Stimulated activated CD4-positive, alpha-beta T cell treated with anti-CD3 and anti-CD28 coated beads, TNF-alpha, amount 100 ng/mL, for 48 hours (primary cell): ENCODE data around the gene SNORC.
A peak's percentile ranks its signal among the peaks of the same experiment; 100 is the strongest.
"Not testable (repeated sequence)": the region's sequence is repeated elsewhere in the genome, so short reads cannot be mapped to it uniquely, and the experiment has no call there.

Experiments used
- DNase-seq, 3 donors: peaks; one replicate each; pipeline ENCODE4 v3.0.0-alpha.2; 2020; ENCODE audit warnings: low read depth in 3 of 3

The SNORC gene

DNA sequence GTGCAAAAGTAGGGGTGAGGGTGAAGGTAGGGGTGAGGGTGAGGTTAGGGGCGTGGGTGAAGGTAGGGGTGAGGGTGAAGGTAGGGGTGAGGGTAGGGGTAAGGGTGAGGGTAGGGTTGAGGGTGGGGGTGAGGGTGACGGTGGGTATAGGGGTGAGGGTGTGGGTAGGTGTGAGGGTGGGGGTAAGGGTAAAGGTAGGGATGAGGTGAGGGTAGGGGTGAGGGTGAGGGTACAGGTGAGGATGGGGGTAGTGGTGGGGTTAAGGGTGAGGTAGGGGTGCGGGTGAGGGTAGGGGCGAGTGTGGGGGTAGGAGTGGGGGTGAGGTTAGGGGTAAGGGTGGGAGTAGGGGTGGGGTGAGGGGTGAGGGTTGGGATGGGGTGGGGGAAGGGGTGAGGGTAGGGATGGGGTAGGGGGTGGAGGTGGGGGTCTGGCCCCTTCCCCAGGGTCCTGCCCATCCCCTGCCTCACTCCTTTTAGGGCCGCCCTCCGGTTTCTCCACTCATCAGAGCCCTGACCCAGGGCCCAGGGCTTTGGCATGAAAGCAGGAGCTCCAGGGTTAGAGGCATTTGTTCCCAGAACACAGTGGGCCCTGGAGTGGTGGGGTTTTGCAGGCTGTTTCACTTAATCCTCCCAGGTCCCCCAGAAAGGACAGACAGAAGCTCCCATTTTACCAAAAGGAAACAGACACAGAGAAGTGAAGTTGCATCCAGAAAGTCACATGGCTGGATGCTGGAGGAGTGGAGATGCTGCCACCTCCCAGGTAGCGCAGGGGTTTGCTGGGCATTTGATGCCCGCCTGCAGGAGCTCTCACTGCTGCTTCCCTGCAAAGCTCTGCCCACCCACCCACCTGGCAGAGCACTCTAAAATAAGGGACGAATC lies 26.9 kb downstream of the SNORC start:
- no peak for DNase-seq

DNA sequence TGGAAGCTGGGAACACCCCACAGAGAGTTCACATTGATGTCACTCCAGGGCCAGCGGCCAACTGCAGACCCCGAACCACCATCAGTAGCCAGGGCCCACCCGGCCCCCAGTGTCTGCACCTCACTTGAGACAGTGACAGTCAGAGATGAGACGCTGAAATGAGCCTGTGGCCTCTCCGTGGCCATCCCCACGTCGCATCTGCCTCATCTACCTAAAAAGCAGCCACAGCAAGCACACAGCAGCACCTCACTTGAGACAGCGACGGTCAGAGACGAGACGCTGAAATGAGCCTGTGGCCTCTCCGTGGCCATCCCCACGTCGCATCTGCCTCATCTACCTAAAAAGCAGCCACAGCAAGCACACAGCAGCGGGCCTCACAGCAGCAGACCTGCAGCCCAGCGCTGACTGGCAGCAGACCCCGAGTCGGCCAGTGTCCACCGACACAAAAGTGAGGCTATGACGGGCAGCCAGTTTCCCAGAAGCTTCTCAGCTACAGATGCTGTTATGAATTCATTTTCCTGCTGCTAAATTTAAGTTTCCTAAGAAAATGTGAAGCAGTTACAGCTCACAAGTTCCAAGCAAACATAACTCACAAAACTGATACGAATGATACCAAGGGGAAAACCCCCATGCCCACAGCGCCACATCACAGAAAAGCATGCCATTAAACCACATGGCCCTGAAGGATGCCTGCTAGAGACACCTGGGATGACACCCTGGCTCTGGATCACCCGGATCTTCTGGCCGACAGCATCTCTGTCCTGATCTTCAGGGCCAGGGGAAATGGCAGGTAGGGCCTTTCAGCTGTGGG lies 27.7 kb downstream of the SNORC start:
- DNase-seq, result peak; percentile 39 to 71 (median 44)

DNA sequence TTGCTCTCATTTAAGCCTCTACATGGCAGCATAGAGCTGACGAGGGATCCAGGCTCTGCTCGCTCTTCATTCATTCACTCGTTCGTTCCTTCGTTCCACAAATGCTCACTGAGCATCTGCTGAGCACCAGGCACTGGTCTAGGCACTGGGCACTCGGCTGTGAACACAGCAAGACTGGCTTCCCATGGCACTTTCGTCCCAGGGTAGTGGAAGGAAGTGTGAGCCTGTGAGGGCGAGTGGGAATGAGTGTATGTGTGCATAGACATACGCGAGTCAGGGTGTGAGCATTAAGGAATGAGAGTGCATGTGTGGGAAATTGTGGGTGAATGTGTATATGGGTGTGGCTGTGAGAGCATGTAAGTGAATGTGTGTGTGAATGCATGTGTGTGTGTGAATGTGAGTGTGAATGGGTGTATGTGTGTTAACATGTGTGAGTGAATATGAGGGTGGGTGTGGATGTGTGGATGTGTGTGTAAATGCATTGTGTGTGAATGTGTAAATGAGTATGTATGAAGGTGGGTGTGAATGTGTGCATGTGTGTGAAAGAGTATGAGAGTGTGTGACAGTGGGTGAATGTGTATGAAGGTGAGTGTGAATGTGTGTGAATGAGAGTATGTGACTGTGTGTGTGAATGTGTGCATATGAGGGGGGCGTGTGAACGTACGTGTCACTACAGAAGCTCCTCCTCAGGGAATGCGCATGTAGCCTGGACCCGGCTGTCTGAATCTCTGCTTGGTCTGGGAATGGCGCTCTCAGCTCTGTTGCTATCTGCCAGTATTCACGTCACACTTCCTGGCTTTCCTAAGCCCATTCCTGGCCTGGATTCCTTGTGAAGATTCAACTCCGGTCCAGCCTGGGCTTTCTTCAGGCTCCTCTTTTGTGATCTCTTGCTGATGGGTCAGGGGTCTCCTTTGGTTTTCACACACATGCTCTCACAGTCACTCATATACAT lies 28.8 kb downstream of the SNORC start:
- no peak for DNase-seq

DNA sequence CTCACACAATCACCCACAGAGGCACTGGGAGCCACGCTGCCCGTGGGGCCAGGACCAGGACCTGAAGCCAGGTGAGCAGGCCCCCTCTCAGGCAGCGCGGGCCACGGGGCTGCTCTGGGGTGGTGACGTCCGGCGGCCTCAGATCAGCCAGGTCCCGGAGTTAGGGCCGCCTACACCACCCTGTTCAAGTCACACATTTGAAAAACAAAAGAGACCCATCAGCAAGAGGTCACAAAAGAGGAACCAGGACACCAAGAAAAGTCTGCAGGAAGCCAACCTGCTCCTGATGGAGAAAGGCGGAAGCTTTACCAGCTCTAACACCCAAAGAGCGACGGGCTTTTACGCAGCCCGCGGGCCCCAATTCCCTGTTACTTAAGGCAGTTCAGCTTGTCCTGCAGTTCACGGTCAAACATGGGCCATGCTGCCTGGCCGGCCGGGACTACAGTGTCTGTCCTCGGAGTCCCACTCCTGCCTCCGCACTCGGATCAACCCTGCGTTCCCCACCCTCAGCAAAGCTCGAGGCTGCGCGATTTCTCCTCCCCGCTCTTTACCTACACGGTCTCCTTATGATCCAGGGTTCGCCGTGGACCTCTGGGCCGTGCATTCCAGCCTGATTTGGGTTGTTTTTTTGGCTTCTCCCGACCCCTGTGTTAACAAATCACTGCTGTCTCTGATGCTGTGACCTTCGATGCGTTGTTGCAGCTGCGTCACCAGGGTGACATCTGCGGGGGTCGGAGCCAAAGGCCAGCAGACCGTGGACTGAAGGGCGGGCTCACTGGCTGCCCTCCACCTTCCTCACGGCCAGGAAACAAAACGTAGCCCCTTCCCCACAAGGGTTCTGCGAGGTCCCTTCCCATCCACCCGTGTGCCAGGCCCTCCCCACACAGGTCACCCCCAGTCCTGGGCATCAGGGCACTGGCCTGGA lies 31.0 kb downstream of the SNORC start:
- DNase-seq, result no peak

DNA sequence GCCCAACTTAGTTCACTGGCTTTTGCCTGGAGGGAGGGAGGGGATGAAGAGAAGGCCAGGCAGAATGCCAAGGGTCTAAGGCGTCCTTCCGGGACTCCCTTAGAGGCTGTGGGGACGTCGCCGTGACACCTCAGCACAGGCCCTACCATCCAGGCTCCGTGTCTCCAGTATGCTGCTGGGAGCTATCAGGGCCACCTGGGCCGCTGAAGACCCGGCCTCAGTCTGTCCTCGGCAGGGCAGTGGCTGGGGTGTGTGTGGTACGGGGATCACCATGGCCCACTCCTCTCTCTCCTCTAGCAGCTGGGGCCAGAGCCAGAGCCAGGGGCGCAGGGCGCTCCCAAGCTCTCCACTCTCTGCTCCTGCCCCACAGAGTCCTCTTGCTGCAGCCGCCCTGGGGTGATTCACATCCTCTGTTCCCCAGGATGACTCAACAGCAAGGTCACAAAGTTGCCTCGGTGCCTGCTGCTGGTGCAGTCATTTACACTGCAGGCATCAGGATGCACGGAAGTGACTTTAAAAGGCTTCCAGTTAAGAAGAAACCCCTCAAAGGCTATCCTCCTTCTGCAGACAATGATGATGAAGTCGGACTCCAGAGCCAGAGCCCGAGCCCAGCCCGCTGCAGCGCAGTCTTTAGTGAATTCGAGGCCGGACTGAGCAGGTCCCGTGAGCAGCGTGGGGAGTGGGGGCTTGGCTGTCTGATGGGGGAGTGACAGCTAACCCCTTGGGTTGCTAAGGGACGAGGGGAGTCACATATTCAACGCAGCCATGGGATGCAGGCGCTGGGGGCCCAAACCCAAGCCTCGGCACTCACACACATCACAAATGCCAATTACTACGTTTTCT lies 31.9 kb downstream of the SNORC start:
- DNase-seq, result peak; percentile 27 to 63 (median 44)

DNA sequence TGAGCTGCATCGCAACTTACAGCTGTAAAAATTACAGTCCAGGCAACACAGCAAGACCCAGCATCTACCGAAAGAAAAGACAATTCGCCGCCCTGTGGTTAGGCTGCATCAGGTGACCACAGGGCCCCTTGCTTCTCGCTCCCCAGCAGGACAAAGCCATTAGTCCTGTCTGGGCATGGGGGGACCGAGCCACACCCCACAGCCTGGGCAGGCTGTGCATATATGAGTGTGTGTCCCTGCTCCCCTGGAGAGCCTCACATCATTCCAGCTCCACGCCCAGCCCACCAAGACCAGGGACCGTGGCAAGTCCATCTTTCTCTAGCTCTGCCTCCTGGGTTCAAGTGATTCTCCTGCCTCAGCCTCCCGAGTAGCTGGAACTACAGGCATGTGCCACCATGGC lies 33.9 kb downstream of the SNORC start:
- no peak for DNase-seq

DNA sequence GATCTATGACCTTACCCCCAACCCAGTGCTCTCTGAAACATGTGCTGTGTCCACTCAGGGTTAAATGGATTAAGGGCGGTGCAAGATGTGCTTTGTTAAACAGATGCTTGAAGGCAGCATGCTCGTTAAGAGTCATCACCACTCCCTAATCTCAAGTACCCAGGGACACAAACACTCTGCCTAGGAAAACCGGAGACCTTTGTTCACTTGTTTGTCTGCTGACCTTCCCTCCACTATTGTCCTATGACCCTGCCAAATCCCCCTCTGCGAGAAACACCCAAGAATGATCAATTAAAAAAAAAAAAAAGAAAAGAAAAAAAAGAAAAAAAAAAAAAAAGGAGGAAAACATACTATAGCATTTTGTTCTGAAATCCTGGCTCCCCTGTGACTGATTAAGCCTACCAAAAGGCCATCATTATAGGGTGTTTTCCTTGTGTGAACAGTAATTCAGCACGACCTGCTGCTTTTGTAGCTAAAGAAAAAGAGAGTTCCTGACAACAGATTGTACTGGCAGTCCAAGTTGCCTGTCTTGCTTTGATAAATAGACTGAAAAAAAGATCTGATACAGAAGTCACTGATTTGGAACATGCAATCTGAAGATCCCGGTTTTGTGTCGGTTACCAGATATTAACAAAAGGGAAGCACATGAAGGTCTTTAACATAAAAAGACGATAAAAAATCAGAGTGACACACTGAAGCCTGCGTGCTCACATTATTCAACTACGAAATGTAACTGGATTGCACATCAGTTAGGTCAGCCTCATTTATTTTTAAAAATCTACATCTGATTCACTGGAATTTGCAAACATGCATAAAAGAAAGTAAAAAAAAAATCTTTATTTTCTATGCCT lies 37.0 kb downstream of the SNORC start:
- not testable (repeated sequence) for DNase-seq

DNA sequence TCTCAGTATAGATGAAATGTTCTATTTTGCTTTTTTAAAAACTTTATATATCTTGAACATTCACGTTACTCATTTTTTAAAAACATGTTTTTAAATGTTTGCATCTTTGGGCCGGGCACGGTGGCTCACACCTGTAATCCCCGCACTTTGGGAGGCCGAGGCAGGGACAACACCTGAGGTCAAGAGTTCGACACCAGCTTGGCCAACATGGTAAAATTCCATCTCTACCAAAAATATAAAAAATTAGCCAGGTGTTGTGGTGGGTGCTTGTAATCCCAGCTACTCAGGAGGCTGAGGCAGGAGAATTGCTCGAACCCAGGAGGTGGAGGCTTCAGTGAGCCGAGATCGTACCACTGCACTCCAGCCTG lies 37.6 kb downstream of the SNORC start:
- DNase-seq, result not testable (repeated sequence)

DNA sequence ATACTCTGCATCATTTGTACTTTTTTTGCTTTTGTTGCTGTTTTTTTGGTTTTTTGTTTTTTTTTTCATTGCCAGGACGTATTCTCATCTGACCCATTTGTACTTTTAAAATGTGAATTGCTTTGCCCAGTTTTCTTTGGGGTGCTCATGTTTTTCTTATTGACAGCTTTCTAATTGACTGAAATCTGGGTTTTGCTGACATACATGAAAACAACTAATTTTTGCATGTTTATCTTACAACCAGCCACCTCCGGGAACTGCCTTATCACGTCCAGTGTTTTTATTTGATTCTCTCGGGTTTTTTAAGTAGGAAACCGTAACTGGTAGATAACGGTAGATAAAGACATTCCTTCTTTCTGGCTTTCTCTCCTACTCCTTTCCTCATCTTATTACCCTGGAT lies 38.6 kb downstream of the SNORC start:
- DNase-seq, result no peak

DNA sequence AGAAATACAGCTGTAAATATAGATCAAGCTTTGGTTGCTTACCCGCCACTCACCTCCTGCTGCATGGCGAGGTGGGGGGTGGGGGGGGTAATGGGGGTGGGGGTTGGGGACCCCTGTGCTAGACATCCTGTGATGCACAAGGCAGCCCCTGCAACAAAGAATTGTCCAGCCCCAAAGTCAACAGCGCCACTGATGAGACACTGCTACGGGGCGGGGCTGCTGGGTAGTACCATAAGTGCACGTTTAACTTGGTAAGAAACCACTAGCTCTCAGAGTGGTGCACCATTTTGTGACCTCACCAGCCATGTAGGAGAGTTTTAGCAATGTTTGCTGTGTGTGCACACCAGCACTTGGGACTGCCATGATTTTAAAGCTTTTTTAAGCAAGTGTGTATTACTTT lies 40.3 kb downstream of the SNORC start:
- no peak for DNase-seq

DNA sequence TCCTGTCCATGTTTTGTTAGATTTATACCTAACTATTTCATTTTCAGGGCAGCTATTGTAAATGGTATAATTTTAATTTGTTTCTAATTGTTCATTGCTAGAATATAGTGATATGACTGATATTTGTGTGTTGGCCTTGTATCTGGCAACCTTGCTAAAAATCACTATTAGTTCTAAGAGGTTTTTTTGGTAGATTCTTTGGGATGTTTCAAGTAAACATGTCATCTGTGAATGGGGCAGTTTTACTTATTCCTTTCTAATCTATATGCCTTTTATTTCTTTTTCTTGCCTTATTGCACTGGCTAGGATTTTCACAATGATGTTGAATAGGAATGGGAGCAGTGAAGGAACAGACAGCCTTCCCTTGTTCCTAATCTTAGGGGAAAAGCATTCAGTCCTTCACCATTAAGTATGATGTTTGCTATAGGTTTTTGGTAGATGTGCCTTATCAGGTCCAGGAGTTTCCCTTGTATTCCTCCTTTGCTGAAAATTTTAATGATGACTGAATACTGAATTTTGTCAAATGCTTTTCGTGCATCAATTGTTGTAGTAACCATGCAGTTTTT lies 41.7 kb downstream of the SNORC start:
- DNase-seq, result no peak

DNA sequence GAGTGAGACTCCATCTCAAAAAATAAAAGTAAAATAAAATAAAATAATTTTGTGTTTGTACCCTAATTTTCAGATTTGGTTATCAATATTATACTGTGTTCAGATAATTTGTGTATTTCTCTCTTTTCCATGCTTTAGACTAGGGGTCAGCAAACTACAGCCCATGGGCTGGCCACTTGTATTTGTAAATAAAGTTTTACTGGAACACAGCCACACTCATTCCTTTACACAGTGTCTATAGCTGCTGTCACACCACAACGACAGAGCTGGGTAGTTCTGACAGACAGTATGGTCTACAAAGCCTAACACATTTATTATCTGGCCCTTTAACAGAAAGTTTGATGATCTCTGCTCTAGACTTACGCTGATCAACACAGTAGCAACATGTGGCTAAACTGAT lies 43.8 kb downstream of the SNORC start:
- DNase-seq, result no peak

DNA sequence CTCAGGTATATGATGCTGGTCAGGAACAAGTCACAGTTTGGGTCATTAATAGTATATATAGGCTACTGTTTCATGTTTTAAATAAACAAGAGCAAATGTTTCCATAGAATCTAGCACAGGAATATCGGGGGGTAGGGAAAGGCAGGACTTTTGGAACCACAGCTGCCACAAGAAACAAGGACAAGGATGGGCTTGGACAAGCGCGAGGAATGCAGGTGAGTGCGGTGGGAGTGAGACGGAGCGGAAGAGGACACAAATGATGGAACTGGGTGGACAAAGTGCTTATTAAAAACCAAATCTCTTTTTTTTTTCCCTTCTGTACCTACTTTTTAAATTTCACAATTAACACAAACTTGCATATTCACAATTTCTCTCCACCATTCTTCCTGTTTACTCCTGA lies 49.1 kb downstream of the SNORC start:
- no peak for DNase-seq

DNA sequence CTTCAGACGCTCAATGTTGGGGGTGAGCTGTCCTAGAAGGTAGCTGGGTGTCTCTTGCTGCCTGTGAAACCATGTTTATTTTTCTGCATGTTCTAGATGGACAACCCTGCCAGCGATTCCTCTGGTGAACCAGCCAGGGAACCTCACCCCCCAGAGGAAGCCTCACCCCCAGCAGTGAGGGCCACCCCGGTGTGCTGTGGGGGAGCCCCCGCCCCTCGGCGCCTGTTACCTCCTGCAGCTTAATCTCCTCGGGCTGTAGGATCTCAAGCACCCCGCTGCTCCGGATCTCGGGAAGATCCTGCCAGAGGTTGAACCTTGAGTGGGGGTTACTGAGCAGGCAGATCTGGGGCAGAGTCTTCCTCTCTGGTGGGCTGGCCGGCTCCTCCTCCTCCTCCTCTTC lies 50.0 kb downstream of the SNORC start:
- no peak for DNase-seq

DNA sequence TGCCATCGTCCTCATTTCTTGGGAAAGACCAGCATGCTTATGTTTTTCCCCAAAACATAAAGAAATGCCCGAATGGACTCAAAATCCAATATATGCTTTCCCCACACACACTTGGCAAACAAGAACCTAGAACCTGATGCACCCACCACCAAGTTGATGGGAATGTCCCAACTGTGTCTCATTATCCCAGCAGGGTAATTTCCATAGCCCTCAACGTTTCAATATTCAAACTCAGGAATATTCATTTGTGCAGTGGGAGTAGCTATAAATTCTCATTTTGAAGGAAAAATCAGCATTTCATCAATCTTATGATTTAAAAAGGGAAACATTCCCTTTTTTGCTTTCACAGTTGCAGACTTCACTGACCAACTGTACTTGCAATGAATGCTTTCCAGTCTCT lies 50.7 kb downstream of the SNORC start:
- no peak for DNase-seq

DNA sequence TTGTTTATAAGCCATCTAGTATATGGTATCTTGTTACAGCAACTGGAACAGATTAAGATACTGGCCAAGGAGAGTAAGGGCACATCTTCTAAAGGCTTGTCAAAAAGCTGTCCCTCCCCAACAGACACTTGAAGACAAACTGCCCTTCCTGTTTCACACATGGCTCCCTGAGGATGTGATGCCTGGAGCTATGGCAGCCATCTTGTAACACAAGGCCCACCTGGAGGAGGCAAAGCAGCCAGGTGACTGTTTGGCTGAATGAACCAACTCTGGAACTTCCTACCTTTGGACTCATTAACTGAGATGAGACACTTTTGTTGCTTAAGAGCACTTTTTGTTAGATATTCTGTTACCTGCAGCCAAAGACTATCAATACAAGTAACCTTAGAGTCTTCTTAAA lies 54.4 kb downstream of the SNORC start:
- no peak for DNase-seq

DNA sequence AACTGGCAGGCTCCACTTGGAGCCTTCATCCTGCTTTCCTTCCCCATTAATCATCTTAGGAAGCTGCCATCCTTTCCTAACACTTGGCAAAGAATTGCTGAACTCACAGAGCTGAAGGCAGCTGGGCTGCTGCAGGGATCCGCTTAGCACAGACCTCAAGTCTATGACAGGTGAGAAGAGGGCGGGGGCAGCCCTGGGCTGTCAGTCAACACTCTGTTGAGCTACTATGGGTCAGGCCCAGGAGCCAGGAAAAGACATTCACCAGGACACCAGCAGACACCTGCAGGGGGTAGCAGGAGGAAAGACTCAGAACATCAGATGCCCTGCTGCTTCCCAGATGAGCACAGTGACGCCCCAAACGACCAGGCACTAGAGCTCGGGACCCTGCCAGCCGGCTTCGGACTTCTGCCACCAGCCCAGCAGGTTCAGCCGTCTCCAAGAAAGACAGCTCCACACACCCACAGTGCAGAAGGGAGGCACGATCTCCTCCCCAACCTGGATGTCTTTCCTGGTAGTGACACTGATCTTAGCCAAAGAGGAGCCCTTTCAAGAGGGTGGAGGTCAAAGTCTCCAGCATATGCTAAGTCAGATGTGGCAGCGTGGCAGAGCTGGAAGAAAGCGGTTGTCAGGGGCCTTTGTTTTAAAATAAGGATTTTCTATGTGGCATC lies 55.2 kb downstream of the SNORC start:
- DNase-seq, result no peak

DNA sequence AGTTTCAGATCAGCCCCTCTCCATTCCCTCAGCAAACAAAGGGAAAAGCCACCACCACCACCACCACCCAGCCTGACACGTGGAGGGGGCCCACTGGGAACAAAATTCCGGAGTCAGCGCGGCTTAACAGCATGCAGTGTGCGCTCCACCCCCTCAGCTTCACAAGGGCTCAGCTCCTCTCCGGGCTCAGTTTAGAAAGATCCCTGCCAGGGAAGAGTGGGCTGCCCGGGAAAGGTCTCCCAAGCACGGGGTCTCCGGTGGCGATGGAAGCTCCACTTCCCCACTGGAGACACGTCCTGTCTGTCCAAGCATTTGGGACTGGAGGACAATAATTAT lies 55.7 kb downstream of the SNORC start:
- DNase-seq, result no peak
